ENCODE results near the gene MIA2.
"Not testable (repeated sequence)": the region's sequence is repeated elsewhere in the genome, so short reads cannot be mapped to it uniquely, and the experiment has no call there.

Gene MIA2

GRCh38 chr14:39267608-39268005 lies 33.9 kb downstream of the MIA2 start:
- DNase-seq, result no peak

GRCh38 chr14:39268393-39268792 lies 34.7 kb downstream of the MIA2 start:
- no peak for DNase-seq

- DNase-seq, result no peak
These were observed 39.2 kb downstream of the MIA2 start for GRCh38 chr14:39272918-39273317.

GRCh38 chr14:39275395-39275794 lies 41.7 kb downstream of the MIA2 start:
- DNase-seq, result no peak

GRCh38 chr14:39276005-39276404 lies 42.3 kb downstream of the MIA2 start:
- DNase-seq, result no peak

GRCh38 chr14:39276579-39277114 lies 42.9 kb downstream of the MIA2 start:
- no peak for DNase-seq

- DNase-seq, result no peak
These were observed 45.8 kb downstream of the MIA2 start for GRCh38 chr14:39279515-39279914.

- DNase-seq, result not testable (repeated sequence)
These were observed 47.0 kb downstream of the MIA2 start for GRCh38 chr14:39280678-39281077.

GRCh38 chr14:39289523-39289922 lies 55.8 kb downstream of the MIA2 start:
- DNase-seq, result no peak

GRCh38 chr14:39291701-39292100 lies 58.0 kb downstream of the MIA2 start:
- DNase-seq, result no peak

GRCh38 chr14:39293629-39294028 lies 59.9 kb downstream of the MIA2 start:
- DNase-seq, result no peak

GRCh38 chr14:39300389-39300788 lies 66.7 kb downstream of the MIA2 start:
- DNase-seq, result not testable (repeated sequence)

- no peak for DNase-seq
These were observed 68.6 kb downstream of the MIA2 start for GRCh38 chr14:39302124-39302810.

- DNase-seq, result no peak
These were observed 69.4 kb downstream of the MIA2 start for GRCh38 chr14:39303115-39303514.

GRCh38 chr14:39307815-39308214 lies 74.1 kb downstream of the MIA2 start:
- no peak for DNase-seq

GRCh38 chr14:39310051-39310450 lies 76.3 kb downstream of the MIA2 start:
- DNase-seq, result no peak

GRCh38 chr14:39315859-39316444 lies 82.2 kb downstream of the MIA2 start:
- DNase-seq, result no peak

GRCh38 chr14:39316830-39317553 lies 83.3 kb downstream of the MIA2 start:
- no peak for DNase-seq

GRCh38 chr14:39318574-39318973 lies 84.9 kb downstream of the MIA2 start:
- DNase-seq, result no peak

GRCh38 chr14:39319381-39319780 lies 85.7 kb downstream of the MIA2 start:
- DNase-seq, result no peak

- DNase-seq, result no peak
These were observed 86.6 kb downstream of the MIA2 start for GRCh38 chr14:39320318-39320717.

GRCh38 chr14:39322807-39323206 lies 89.1 kb downstream of the MIA2 start:
- no peak for DNase-seq

- DNase-seq, result no peak
These were observed 90.4 kb downstream of the MIA2 start for GRCh38 chr14:39324097-39324496.

- DNase-seq, result no peak
These were observed 105.3 kb downstream of the MIA2 start for GRCh38 chr14:39339003-39339402.

All from NCI-H1694 (cell line).